PC-3 (cell line): ENCODE measurements around the gene B3GNT5. TPM values are rescaled to one million over a fixed set of nuclear protein-coding genes. Genes with fewer than 3 reads are reported as not detected.

Source experiments
- ATAC-seq: fragments of 200-7000 bp; cut with Tn5 transposase; 2 replicates; pipeline ENCODE4 v1.9.1; 2020; ENCODE audit warnings: mild to moderate bottlenecking, moderate library complexity
- BruUV-seq: library from RNA; stranded (reverse); fragments of 400-500 nt; replicated peaks from 2 replicates; lab custom pipeline; 2021; lab: Mats Ljungman, UMichigan
- CTCF ChIA-PET: fragments of 300-600 bp; sonication (Branson Sonifier 250); formaldehyde crosslinking; loops from one replicate; lab custom pipeline; 2022; ENCODE audit warnings: antibody characterized with exemption; lab: Charles Lee
- POLR2A ChIA-PET: fragments of 300-600 bp; sonication (Branson Sonifier 250); formaldehyde crosslinking; loops from one replicate; lab custom pipeline; 2022; ENCODE audit warnings: antibody characterized with exemption; ENCODE audit not compliant: unreplicated experiment; lab: Charles Lee
- DNase-seq: peaks from one replicate; pipeline ENCODE4 v3.0.0-alpha.2; 2015
- H2AFZ ChIP-seq: fragments of 300-600 bp; sonication (generic); 2 replicates; pipeline ENCODE4 v1.6.0; 2016; ENCODE audit warnings: antibody characterized with exemption, low read length
- H3F3A ChIP-seq: fragments of 300-600 bp; sonication (generic); one replicate; pipeline ENCODE4 v1.6.0; 2017; ENCODE audit warnings: antibody characterized with exemption, low read length, control low read depth, mild to moderate bottlenecking; ENCODE audit not compliant: unreplicated experiment
- H3K27ac ChIP-seq: fragments of 300-600 bp; sonication (generic); 2 replicates; pipeline ENCODE4 v1.5.1; 2016; ENCODE audit warnings: mild to moderate bottlenecking, low read length
- H3K27me3 ChIP-seq: fragments of 300-600 bp; sonication (generic); 2 replicates; pipeline ENCODE4 v1.6.1; 2016; ENCODE audit warnings: low read length, mixed read lengths
- H3K36me3 ChIP-seq: fragments of 300-600 bp; sonication (generic); 2 replicates; pipeline ENCODE4 v1.6.1; 2016; ENCODE audit warnings: low read depth, mixed run types, low read length, mixed read lengths
- H3K4me1 ChIP-seq: fragments of 300-600 bp; sonication (generic); 2 replicates; pipeline ENCODE4 v1.5.1; 2016; ENCODE audit warnings: low read length; ENCODE audit not compliant: insufficient read depth
- H3K4me2 ChIP-seq: fragments of 300-600 bp; sonication (generic); 2 replicates; pipeline ENCODE4 v1.6.0; 2016; ENCODE audit warnings: low read length
- H3K4me3 ChIP-seq: fragments of 300-600 bp; sonication (generic); 2 replicates; pipeline ENCODE4 v1.5.1; 2016; ENCODE audit warnings: mild to moderate bottlenecking, low read length, mixed read lengths
- H3K79me2 ChIP-seq: fragments of 300-600 bp; sonication (generic); 2 replicates; pipeline ENCODE4 v1.6.1; 2017; ENCODE audit warnings: low read length, mixed read lengths
- H3K9ac ChIP-seq: fragments of 300-600 bp; sonication (generic); 2 replicates; pipeline ENCODE4 v1.6.0; 2016; ENCODE audit warnings: mild to moderate bottlenecking, low read length
- H3K9me2 ChIP-seq: fragments of 300-600 bp; sonication (generic); replicated peaks from 2 replicates; pipeline ENCODE4 v1.6.1; 2016; ENCODE audit warnings: mixed run types, low read length, mixed read lengths
- H3K9me3 ChIP-seq: fragments of 300-600 bp; sonication (generic); 2 replicates; pipeline ENCODE4 v1.6.1; 2016; ENCODE audit warnings: low read length, mixed read lengths
- H4K20me1 ChIP-seq: fragments of 300-600 bp; sonication (generic); 2 replicates; pipeline ENCODE4 v1.6.1; 2016; ENCODE audit warnings: low read length, mixed read lengths
- CTCF ChIP-seq: fragments of 300-600 bp; sonication (generic); conservative IDR thresholded peaks from 2 replicates; pipeline ENCODE4 v1.5.1; 2017; ENCODE audit warnings: antibody characterized with exemption, low read depth, mild to moderate bottlenecking, low read length
- EZH2 ChIP-seq: fragments of 300-600 bp; sonication (generic); IDR thresholded peaks from one replicate; pipeline ENCODE4 v1.6.1; 2017; ENCODE audit warnings: antibody characterized with exemption, mild to moderate bottlenecking, low read length; ENCODE audit not compliant: unreplicated experiment
- EZH2phosphoT487 ChIP-seq: fragments of 300-600 bp; sonication (generic); IDR thresholded peaks from 2 replicates; pipeline ENCODE4 v1.6.1; 2018; ENCODE audit warnings: mild to moderate bottlenecking, antibody characterized with exemption, low read length, borderline replicate concordance
- intact Hi-C: fragments of 100-400 bp; cut with micrococcal nuclease; formaldehyde crosslinking; loops from 2 replicates; pipeline ENCODE4 v1.9.0; 2023
- total RNA-seq: library from RNA; depleted of rRNA; stranded (reverse); fragments of >200 nt; gene quantifications from 2 replicates; pipeline ENCODE4 v1.2.3, GENCODE V29; 2014

Gene B3GNT5
- total RNA-seq, 1 experiment from 2014 or later = 22.9 TPM

GRCh38 chr3:183208260-183208659 is 44.8 kb upstream of the B3GNT5 start:
- BruUV-seq = no TSS peak
- ATAC-seq (no peak), DNase-seq (no peak)
- no peaks in the 10 kb centered on the region for H3K79me2 ChIP-seq
- H4K20me1 ChIP-seq = no peaks in the 10 kb centered on the region
- H3K9me3 ChIP-seq = no peaks in the 10 kb centered on the region
- H3K4me3 ChIP-seq = no peak overlapping the region
- intact Hi-C loops = no loop called here
- peaks cover 15% of the 10 kb centered on the region for H3K4me1 ChIP-seq
- CTCF ChIA-PET = no interaction called here
- no peaks in the 10 kb centered on the region for H3F3A ChIP-seq
- H3K4me2 ChIP-seq = no peak overlapping the region
- no peak overlapping the region for H3K27ac ChIP-seq
- TF ChIP-seq CTCF (no peak), EZH2 (no peak), EZH2phosphoT487 (no peak)
- H3K9me2 ChIP-seq = no peaks in the 10 kb centered on the region
- POLR2A ChIA-PET = no interaction called here
- no peaks in the 10 kb centered on the region; the same call in 1 of the 2 replicates for H3K36me3 ChIP-seq
- H2AFZ ChIP-seq = no peak overlapping the region
- H3K9ac ChIP-seq = no peak overlapping the region
- no peaks in the 10 kb centered on the region for H3K27me3 ChIP-seq

- H3K27ac ChIP-seq = no peak overlapping the region
- H4K20me1 ChIP-seq = no peaks in the 10 kb centered on the region
- no TSS peak for BruUV-seq
- H3F3A ChIP-seq = no peaks in the 10 kb centered on the region
- TF ChIP-seq EZH2 (no peak), EZH2phosphoT487 (no peak), CTCF (no peak)
- no peak overlapping the region for H3K4me2 ChIP-seq
- H3K9me2 ChIP-seq = no peaks in the 10 kb centered on the region
- H3K9me3 ChIP-seq = no peaks in the 10 kb centered on the region
- no peaks in the 10 kb centered on the region; the same call in 1 of the 2 replicates for H3K36me3 ChIP-seq
- H3K4me1 ChIP-seq = peaks cover 15% of the 10 kb centered on the region
- ATAC-seq = no peak
- no peaks in the 10 kb centered on the region for H3K27me3 ChIP-seq
- H3K4me3 ChIP-seq = no peak overlapping the region
- no peak for DNase-seq
- no peaks in the 10 kb centered on the region for H3K79me2 ChIP-seq
- ChIA-PET POLR2A (no interaction called here), CTCF (no interaction called here)
- H3K9ac ChIP-seq = no peak overlapping the region
- no peak overlapping the region for H2AFZ ChIP-seq
- intact Hi-C loops = no loop called here
Measured at GRCh38 chr3:183208800-183209199, 44.3 kb upstream of the B3GNT5 start.

- CTCF ChIA-PET = no interaction called here
- POLR2A ChIA-PET = no interaction called here
Measured at GRCh38 chr3:183210341-183210740, 42.7 kb upstream of the B3GNT5 start.

More at GRCh38 chr3:183210341-183210740, 42.7 kb upstream of the B3GNT5 start:
- Histone ChIP-seq H3F3A (no peaks in the 10 kb centered on the region), H4K20me1 (no peaks in the 10 kb centered on the region), H2AFZ (no peak overlapping the region), H3K4me2 (peak overlapping the region; percentile 19; the same call in 1 of the 2 replicates), H3K4me1 (peaks cover 15% of the 10 kb centered on the region), H3K9ac (no peak overlapping the region), H3K27me3 (no peaks in the 10 kb centered on the region), H3K36me3 (no peaks in the 10 kb centered on the region), H3K9me2 (no peaks in the 10 kb centered on the region), H3K27ac (peak overlapping the region; percentile 38), H3K9me3 (no peaks in the 10 kb centered on the region), H3K79me2 (no peaks in the 10 kb centered on the region), H3K4me3 (no peak overlapping the region)
- intact Hi-C loops = no loop called here
- TF ChIP-seq EZH2 (no peak), CTCF (no peak), EZH2phosphoT487 (no peak)
- ATAC-seq = peak; percentile 20
- BruUV-seq = no TSS peak
- DNase-seq = peak; percentile 45
